A673 (cell line): ENCODE measurements around the gene MTURN.

Source experiments
- EZH2 ChIP-seq: fragments of 200-600 bp; sonication (generic); IDR thresholded peaks from 2 replicates; pipeline ENCODE4 v1.6.1; 2017; ENCODE audit warnings: borderline replicate concordance, low read depth, mild to moderate bottlenecking, mixed read lengths, antibody characterized with exemption, low read length; ENCODE audit not compliant: poor library complexity, severe bottlenecking
- TF ChIP-seq, protein P1 (sequence below): fragments of 300-800, 200-600 bp; sonication (generic); conservative IDR thresholded peaks from 2 replicates; pipeline ENCODE4 v1.5.1; 2017; ENCODE audit warnings: low read depth, mild to moderate bottlenecking, antibody characterized with exemption, low read length, moderate library complexity, mixed read lengths

- TF ChIP-seq EZH2: no peak
- TF ChIP-seq, protein P1, sequence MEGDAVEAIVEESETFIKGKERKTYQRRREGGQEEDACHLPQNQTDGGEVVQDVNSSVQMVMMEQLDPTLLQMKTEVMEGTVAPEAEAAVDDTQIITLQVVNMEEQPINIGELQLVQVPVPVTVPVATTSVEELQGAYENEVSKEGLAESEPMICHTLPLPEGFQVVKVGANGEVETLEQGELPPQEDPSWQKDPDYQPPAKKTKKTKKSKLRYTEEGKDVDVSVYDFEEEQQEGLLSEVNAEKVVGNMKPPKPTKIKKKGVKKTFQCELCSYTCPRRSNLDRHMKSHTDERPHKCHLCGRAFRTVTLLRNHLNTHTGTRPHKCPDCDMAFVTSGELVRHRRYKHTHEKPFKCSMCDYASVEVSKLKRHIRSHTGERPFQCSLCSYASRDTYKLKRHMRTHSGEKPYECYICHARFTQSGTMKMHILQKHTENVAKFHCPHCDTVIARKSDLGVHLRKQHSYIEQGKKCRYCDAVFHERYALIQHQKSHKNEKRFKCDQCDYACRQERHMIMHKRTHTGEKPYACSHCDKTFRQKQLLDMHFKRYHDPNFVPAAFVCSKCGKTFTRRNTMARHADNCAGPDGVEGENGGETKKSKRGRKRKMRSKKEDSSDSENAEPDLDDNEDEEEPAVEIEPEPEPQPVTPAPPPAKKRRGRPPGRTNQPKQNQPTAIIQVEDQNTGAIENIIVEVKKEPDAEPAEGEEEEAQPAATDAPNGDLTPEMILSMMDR: no peak
These were observed 813 bp upstream of the MTURN start for GRCh38 chr7:30133736-30134610.
